ENCODE data around the gene LCA5L.

Gene LCA5L

GRCh38 chr21:39445321-39446269, at the start of gene LCA5L:
Gene LCA5L, minus strand, starts transcription at chr21:39445778. Its CDS starts 17,285 bp downstream, at chr21:39428493.
- peak; percentile 41 for DNase-seq (ENCODE audit: low read depth)

GRCh38 chr21:39489380-39489924, 43.9 kb upstream of the LCA5L start:
- DNase-seq (ENCODE audit: low read depth), result no peak

- no peak for DNase-seq (ENCODE audit: low read depth)
These were observed 39.2 kb upstream of the LCA5L start for GRCh38 chr21:39484711-39485276.

GRCh38 chr21:39483917-39484316, 38.3 kb upstream of the LCA5L start:
- DNase-seq (ENCODE audit: low read depth), result no peak

GRCh38 chr21:39481886-39482285, 36.3 kb upstream of the LCA5L start:
- DNase-seq (ENCODE audit: low read depth), result no peak

GRCh38 chr21:39480271-39480670, 34.7 kb upstream of the LCA5L start:
- DNase-seq (ENCODE audit: low read depth), result no peak

- DNase-seq (ENCODE audit: low read depth), result no peak
These were observed 34.2 kb upstream of the LCA5L start for GRCh38 chr21:39479814-39480182.

- DNase-seq (ENCODE audit: low read depth), result no peak
These were observed 33.7 kb upstream of the LCA5L start for GRCh38 chr21:39479164-39479813.

- no peak for DNase-seq (ENCODE audit: low read depth)
These were observed 29.0 kb upstream of the LCA5L start for GRCh38 chr21:39474611-39475010.

GRCh38 chr21:39472786-39473185, 27.2 kb upstream of the LCA5L start:
- DNase-seq (ENCODE audit: low read depth), result no peak

- no peak for DNase-seq (ENCODE audit: low read depth)
These were observed 26.0 kb upstream of the LCA5L start for GRCh38 chr21:39471598-39471997.

- DNase-seq (ENCODE audit: low read depth), result no peak
These were observed 23.0 kb upstream of the LCA5L start for GRCh38 chr21:39468559-39468958.

GRCh38 chr21:39467746-39468145, 22.2 kb upstream of the LCA5L start:
- no peak for DNase-seq (ENCODE audit: low read depth)

GRCh38 chr21:39466584-39466983, 21.0 kb upstream of the LCA5L start:
- no peak for DNase-seq (ENCODE audit: low read depth)

- DNase-seq (ENCODE audit: low read depth), result no peak
These were observed 17.7 kb upstream of the LCA5L start for GRCh38 chr21:39463308-39463707.

GRCh38 chr21:39461419-39461818, 15.8 kb upstream of the LCA5L start:
- DNase-seq (ENCODE audit: low read depth), result no peak

GRCh38 chr21:39456665-39457064, 11.1 kb upstream of the LCA5L start:
- no peak for DNase-seq (ENCODE audit: low read depth)

GRCh38 chr21:39454949-39455668, 9.5 kb upstream of the LCA5L start:
- no peak for DNase-seq (ENCODE audit: low read depth)

GRCh38 chr21:39453571-39454179, 8.1 kb upstream of the LCA5L start:
- DNase-seq (ENCODE audit: low read depth), result no peak

GRCh38 chr21:39452970-39453342, 7.4 kb upstream of the LCA5L start:
- DNase-seq (ENCODE audit: low read depth), result no peak

GRCh38 chr21:39452207-39452969, 6.8 kb upstream of the LCA5L start:
- DNase-seq (ENCODE audit: low read depth), result no peak

All from GM04503 (cell line).